GM12878 (cell line): Measurements from ENCODE around the gene LRRC7. TPM values are rescaled to one million over a fixed set of nuclear protein-coding genes. Genes with fewer than 3 reads are reported as not detected.

Source experiments
- ATAC-seq: fragments of 200-7000 bp; cut with Tn5 transposase; 3 replicates; pipeline ENCODE4 v1.9.1; 2020; ENCODE audit warnings: mild to moderate bottlenecking, moderate library complexity
- BruUV-seq: library from RNA; stranded (reverse); fragments of 400-500 nt; replicated peaks from 2 replicates; lab custom pipeline; 2021; lab: Mats Ljungman, UMichigan
- CTCF ChIA-PET: fragments of 300-600 bp; sonication (Branson Sonifier 250); formaldehyde crosslinking; extraction: SDS; loops from one replicate; lab custom pipeline; 2021; ENCODE audit warnings: inconsistent platforms; lab: Yijun Ruan, JAX
- POLR2A ChIA-PET: fragments of 350-600 bp; formaldehyde crosslinking; extraction: SDS; loops from one replicate; lab custom pipeline; 2021; ENCODE audit warnings: inconsistent platforms; lab: Charles Lee
- RAD21 ChIA-PET: fragments of 300-600 bp; sonication (Branson Sonifier 250); formaldehyde crosslinking; loops from one replicate; lab custom pipeline; 2023; ENCODE audit warnings: antibody characterized with exemption; ENCODE audit not compliant: unreplicated experiment; lab: Charles Lee
- SMC1A ChIA-PET: fragments of 300-600 bp; sonication (Branson Sonifier 250); formaldehyde crosslinking; loops from one replicate; lab custom pipeline; 2023; ENCODE audit not compliant: unreplicated experiment, uncharacterized antibody; lab: Charles Lee
- DNase-seq: peaks from one replicate; pipeline ENCODE4 v3.0.0-alpha.2; 2011; ENCODE audit warnings: low read depth, low spot score
- FAIRE-seq: peaks from 3 replicates; lab custom pipeline; 2011; peaks lifted over from hg19 to GRCh38; lab: Jason Lieb, UNC
- H2AFZ ChIP-seq: 2 replicates; pipeline ENCODE4 v1.6.0; 2011; ENCODE audit warnings: low read depth, low read length, control low read depth; ENCODE audit not compliant: control insufficient read depth
- H3K27ac ChIP-seq: 2 replicates; pipeline ENCODE4 v1.5.1; 2011; ENCODE audit warnings: control low read depth; ENCODE audit not compliant: control insufficient read depth, insufficient read depth
- H3K27me3 ChIP-seq, 2 experiments: replicated peaks in 1 of 2; 2 replicates each; pipeline versions ENCODE4 v1.6.0 to v1.6.1; 2011; ENCODE audit warnings: low read length in 1 of 2; ENCODE audit not compliant: control insufficient read depth in 2 of 2, insufficient read depth in 2 of 2
- H3K36me3 ChIP-seq, 2 experiments: 2 replicates each; pipeline ENCODE4 v1.5.1; 2011; ENCODE audit warnings: low read length in 1 of 2; ENCODE audit not compliant: control insufficient read depth in 2 of 2, insufficient read depth in 2 of 2
- H3K4me1 ChIP-seq: 2 replicates; pipeline ENCODE4 v1.6.1; 2011; ENCODE audit warnings: mild to moderate bottlenecking, low read length, moderate library complexity, mixed read lengths; ENCODE audit not compliant: control insufficient read depth, insufficient read depth
- H3K4me2 ChIP-seq: 2 replicates; pipeline ENCODE4 v1.6.0; 2011; ENCODE audit warnings: control low read depth; ENCODE audit not compliant: control insufficient read depth, insufficient read depth
- H3K4me3 ChIP-seq: fragments of 200-600 bp; sonication (generic); 2 replicates; pipeline ENCODE4 v1.5.1; 2016
- H3K79me2 ChIP-seq: 2 replicates; pipeline ENCODE4 v1.6.0; 2011; ENCODE audit warnings: low read length; ENCODE audit not compliant: control insufficient read depth, insufficient read depth
- H3K9ac ChIP-seq: 2 replicates; pipeline ENCODE4 v1.8.0; 2011; ENCODE audit warnings: low read length, control low read depth, mixed read lengths; ENCODE audit not compliant: control insufficient read depth, insufficient read depth
- H3K9me3 ChIP-seq: replicated peaks from 3 replicates; pipeline ENCODE4 v1.5.1; 2011; ENCODE audit warnings: mild to moderate bottlenecking, low read length; ENCODE audit not compliant: control insufficient read depth, insufficient read depth
- H4K20me1 ChIP-seq: 2 replicates; pipeline ENCODE4 v1.6.0; 2011; ENCODE audit not compliant: control insufficient read depth, insufficient read depth
- BACH1 ChIP-seq: fragments of 450-650 bp; IDR thresholded peaks from 2 replicates; pipeline ENCODE4 v1.6.1; 2017; ENCODE audit warnings: mild to moderate bottlenecking, borderline replicate concordance
- BCL11A ChIP-seq: IDR thresholded peaks from 2 replicates; pipeline ENCODE4 v1.6.1; 2011; ENCODE audit warnings: low read depth, low read length
- EZH2 ChIP-seq: IDR thresholded peaks from 2 replicates; pipeline ENCODE4 v1.6.1; 2012; ENCODE audit warnings: low read depth, mild to moderate bottlenecking, control low read depth, inconsistent platforms, low read length, borderline replicate concordance; ENCODE audit not compliant: control insufficient read depth
- IRF5 ChIP-seq: fragments of 450-650 bp; IDR thresholded peaks from 2 replicates; pipeline ENCODE4 v1.6.1; 2017; ENCODE audit warnings: borderline replicate concordance
- MLLT1 ChIP-seq: fragments of 450-650 bp; IDR thresholded peaks from 2 replicates; pipeline ENCODE4 v1.6.1; 2016; ENCODE audit warnings: mild to moderate bottlenecking
- MTA3 ChIP-seq: IDR thresholded peaks from 2 replicates; pipeline ENCODE4 v1.6.1; 2012; ENCODE audit warnings: low read length, inconsistent platforms, borderline replicate concordance
- NBN ChIP-seq: fragments of 450-650 bp; IDR thresholded peaks from 2 replicates; pipeline ENCODE4 v1.6.1; 2016
- SUPT20H ChIP-seq: IDR thresholded peaks from 2 replicates; pipeline ENCODE4 v1.6.1; 2011; ENCODE audit warnings: low read depth, mild to moderate bottlenecking, low read length, moderate library complexity, borderline replicate concordance; ENCODE audit not compliant: control insufficient read depth
- TCF12 ChIP-seq: IDR thresholded peaks from 2 replicates; pipeline ENCODE4 v1.6.1; 2011; ENCODE audit warnings: low read depth, mild to moderate bottlenecking, low read length
- TCF7 ChIP-seq: IDR thresholded peaks from 2 replicates; pipeline ENCODE4 v1.6.1; 2014; ENCODE audit warnings: antibody characterized with exemption, borderline replicate concordance
- ZBTB40 ChIP-seq: fragments of 450-650 bp; IDR thresholded peaks from 2 replicates; pipeline ENCODE4 v1.6.1; 2016; ENCODE audit warnings: mild to moderate bottlenecking, moderate library complexity, borderline replicate concordance
- WGBS: methylation state at CpG from one replicate; pipeline ENCODE4 v1.1.6; 2016; ENCODE audit warnings: low lambda C conversion rate; ENCODE audit not compliant: insufficient replicate concordance, insufficient coverage; ENCODE audit errors: missing lambda C conversion rate; 5-methylcytosine and 5-hydroxymethylcytosine counted together
- in situ Hi-C: fragments of 300-500 bp; cut with MboI; formaldehyde crosslinking; loops from 9 replicates; pipeline ENCODE4 v1.14.3; 2018; ENCODE audit warnings: mixed read lengths
- intact Hi-C: fragments of 100-400 bp; cut with micrococcal nuclease; formaldehyde crosslinking; loops from one replicate; pipeline ENCODE4 v1.14.2; 2022; ENCODE audit not compliant: unreplicated experiment
- polyA plus RNA-seq, 11 experiments: library from polyadenylated mRNA; depleted of rRNA in 4 of 11; unstranded in 6 of 11; stranded (reverse) in 5 of 11; fragments of >200 nt; fragmentation: Nextera tagmentation in 4 of 11; fragmentation: Illumina TruSeq in 1 of 11; extraction: Ambion mirVana in 4 of 11; extraction: Trizol in 1 of 11; gene quantifications; 1 replicate in 1 of 11; 2 replicates in 10 of 11; pipeline versions ENCODE4 v1.2.1 to v1.2.3, GENCODE V29; 2011 to 2016; ENCODE audit warnings: inconsistent platforms in 2 of 11, missing spikeins in 2 of 11, low read depth in 1 of 11
- total RNA-seq, 4 experiments: library from RNA; depleted of rRNA in 3 of 4; stranded (reverse); fragments of >200 nt in 3 of 4; fragmentation: Illumina TruSeq in 1 of 4; extraction: Trizol in 1 of 4; gene quantifications; 2 replicates each; pipeline versions ENCODE4 v1.2.1 to v1.2.3, GENCODE V29; 2013 to 2021
- TF ChIP-seq, protein P1 (sequence below): fragments of 450-650 bp; IDR thresholded peaks from 2 replicates; pipeline ENCODE4 v1.6.1; 2017; ENCODE audit warnings: antibody characterized with exemption, mild to moderate bottlenecking, moderate library complexity
- TF ChIP-seq, protein P2 (sequence below): IDR thresholded peaks from 2 replicates; pipeline ENCODE4 v1.6.1; 2011; ENCODE audit warnings: low read depth, low read length, improper control_type of control experiment, borderline replicate concordance

LRRC7 gene
- total and polyA plus RNA-seq, 10 of the 15 experiments (the other 5 are each of a cell fraction or from before 2014, with no cell fraction given), result 0.05 to 1.4 (median 0.24) TPM; not detected in 5

GRCh38 chr1:69744381-69744780 is 176.7 kb downstream of the LRRC7 start:
- Histone ChIP-seq H3K27me3 (no peaks in the 10 kb centered on the region), H3K79me2 (no peaks in the 10 kb centered on the region), H3K27ac (no peak overlapping the region), H3K4me2 (no peak overlapping the region), H2AFZ (no peak overlapping the region), H3K9ac (no peak overlapping the region), H4K20me1 (no peaks in the 10 kb centered on the region), H3K4me1 (no peaks in the 10 kb centered on the region), H3K36me3 (no peaks in the 10 kb centered on the region), H3K9me3 (no peaks in the 10 kb centered on the region), H3K4me3 (no peak overlapping the region)
- ChIA-PET RAD21 (no interaction called here), CTCF (no interaction called here), SMC1A (interaction anchor here (0.6 kb wide), 1 partner anchor 207 kb away, joined by 3 read pairs; no protein-coding TSS in a partner anchor), POLR2A (no interaction called here)
- ATAC-seq, result no peak
- in situ Hi-C loops (loop anchor here (25.0 kb wide), 2 partner anchors 1132 to 1282 kb away; no protein-coding TSS in a partner anchor), intact Hi-C loops (no loop called here)
- FAIRE-seq, result no peak
- 48% methylated on average over 2 of the region's 2 CpGs for WGBS
- no peak for DNase-seq
- no TSS peak for BruUV-seq
- TF ChIP-seq BCL11A (no peak), TCF7 (no peak), MTA3 (no peak), TCF12 (no peak), SUPT20H (no peak), MLLT1 (no peak), NBN (no peak), IRF5 (no peak), BACH1 (no peak), ZBTB40 (no peak), EZH2 (no peak)
- TF ChIP-seq, protein P1, sequence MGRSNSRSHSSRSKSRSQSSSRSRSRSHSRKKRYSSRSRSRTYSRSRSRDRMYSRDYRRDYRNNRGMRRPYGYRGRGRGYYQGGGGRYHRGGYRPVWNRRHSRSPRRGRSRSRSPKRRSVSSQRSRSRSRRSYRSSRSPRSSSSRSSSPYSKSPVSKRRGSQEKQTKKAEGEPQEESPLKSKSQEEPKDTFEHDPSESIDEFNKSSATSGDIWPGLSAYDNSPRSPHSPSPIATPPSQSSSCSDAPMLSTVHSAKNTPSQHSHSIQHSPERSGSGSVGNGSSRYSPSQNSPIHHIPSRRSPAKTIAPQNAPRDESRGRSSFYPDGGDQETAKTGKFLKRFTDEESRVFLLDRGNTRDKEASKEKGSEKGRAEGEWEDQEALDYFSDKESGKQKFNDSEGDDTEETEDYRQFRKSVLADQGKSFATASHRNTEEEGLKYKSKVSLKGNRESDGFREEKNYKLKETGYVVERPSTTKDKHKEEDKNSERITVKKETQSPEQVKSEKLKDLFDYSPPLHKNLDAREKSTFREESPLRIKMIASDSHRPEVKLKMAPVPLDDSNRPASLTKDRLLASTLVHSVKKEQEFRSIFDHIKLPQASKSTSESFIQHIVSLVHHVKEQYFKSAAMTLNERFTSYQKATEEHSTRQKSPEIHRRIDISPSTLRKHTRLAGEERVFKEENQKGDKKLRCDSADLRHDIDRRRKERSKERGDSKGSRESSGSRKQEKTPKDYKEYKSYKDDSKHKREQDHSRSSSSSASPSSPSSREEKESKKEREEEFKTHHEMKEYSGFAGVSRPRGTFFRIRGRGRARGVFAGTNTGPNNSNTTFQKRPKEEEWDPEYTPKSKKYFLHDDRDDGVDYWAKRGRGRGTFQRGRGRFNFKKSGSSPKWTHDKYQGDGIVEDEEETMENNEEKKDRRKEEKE, result no peak
- TF ChIP-seq, protein P2, sequence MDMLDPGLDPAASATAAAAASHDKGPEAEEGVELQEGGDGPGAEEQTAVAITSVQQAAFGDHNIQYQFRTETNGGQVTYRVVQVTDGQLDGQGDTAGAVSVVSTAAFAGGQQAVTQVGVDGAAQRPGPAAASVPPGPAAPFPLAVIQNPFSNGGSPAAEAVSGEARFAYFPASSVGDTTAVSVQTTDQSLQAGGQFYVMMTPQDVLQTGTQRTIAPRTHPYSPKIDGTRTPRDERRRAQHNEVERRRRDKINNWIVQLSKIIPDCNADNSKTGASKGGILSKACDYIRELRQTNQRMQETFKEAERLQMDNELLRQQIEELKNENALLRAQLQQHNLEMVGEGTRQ, result no peak
